Fibroblast of lung (primary cell): Measurements from ENCODE around the gene WAC.

Experiments used
- EZH2 ChIP-seq: IDR thresholded peaks from 2 replicates; pipeline ENCODE4 v1.5.1; 2012; ENCODE audit warnings: low read length, control low read depth, mild to moderate bottlenecking; ENCODE audit errors: missing control alignments
- TF ChIP-seq, protein P1 (sequence below), 2 donors: IDR thresholded peaks in 1 of 2; conservative IDR thresholded peaks in 1 of 2; 1 replicate in 1 of 2; 2 replicates in 1 of 2; pipeline ENCODE4 v1.5.1; 2011 to 2012; ENCODE audit warnings: low read length in 2 of 2, control low read depth in 1 of 2, inconsistent platforms in 1 of 2, low read depth in 1 of 2, mild to moderate bottlenecking in 1 of 2

DNA sequence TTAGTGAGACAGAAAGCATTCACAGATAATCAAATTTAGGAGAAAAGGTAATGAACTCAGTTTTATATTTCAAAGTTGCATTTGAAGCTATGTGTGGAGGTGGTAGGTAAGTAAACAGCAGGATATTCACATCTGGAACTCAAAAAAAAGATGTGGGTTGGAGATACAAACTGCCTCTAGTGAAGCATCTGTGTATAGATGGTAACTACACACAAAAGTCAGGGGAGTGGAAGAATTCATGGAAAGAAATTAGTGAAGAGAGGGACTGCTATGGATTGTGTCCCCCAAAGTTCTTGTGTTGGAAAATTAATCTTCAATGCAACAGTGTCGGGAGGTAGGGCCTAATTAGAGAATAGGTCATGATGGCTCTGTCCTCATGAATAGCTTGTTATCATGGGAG is 18.3 kb upstream of the WAC start:
- TF ChIP-seq, protein P1, sequence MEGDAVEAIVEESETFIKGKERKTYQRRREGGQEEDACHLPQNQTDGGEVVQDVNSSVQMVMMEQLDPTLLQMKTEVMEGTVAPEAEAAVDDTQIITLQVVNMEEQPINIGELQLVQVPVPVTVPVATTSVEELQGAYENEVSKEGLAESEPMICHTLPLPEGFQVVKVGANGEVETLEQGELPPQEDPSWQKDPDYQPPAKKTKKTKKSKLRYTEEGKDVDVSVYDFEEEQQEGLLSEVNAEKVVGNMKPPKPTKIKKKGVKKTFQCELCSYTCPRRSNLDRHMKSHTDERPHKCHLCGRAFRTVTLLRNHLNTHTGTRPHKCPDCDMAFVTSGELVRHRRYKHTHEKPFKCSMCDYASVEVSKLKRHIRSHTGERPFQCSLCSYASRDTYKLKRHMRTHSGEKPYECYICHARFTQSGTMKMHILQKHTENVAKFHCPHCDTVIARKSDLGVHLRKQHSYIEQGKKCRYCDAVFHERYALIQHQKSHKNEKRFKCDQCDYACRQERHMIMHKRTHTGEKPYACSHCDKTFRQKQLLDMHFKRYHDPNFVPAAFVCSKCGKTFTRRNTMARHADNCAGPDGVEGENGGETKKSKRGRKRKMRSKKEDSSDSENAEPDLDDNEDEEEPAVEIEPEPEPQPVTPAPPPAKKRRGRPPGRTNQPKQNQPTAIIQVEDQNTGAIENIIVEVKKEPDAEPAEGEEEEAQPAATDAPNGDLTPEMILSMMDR (conservative IDR thresholded peaks at IDR 0.05 in 1 of 2, IDR thresholded peaks at IDR 0.05 in 1 of 2; ENCODE audit: low read depth in 1 of 2, low read length in 2 of 2): no peak
- no peak for TF ChIP-seq EZH2
